ENCODE results near the gene AOPEP.

AOPEP gene

GRCh38 chr9:94881454-94881853 is 155.0 kb downstream of the AOPEP start:
- H3K36me3 ChIP-seq (ENCODE audit: control insufficient read depth, insufficient read depth, low read length), result no peaks in the 10 kb centered on the region
- no peak for DNase-seq (ENCODE audit: extremely low read depth, insufficient read length)
- H3K4me3 ChIP-seq (replicated peaks; ENCODE audit: low read depth, low read length), result no peak overlapping the region
- no peak for TF ChIP-seq CTCF (IDR thresholded peaks at IDR 0.05; ENCODE audit: insufficient read depth, low read length, poor library complexity, severe bottlenecking)
- no peaks in the 10 kb centered on the region for H3K27me3 ChIP-seq (replicated peaks; ENCODE audit: control insufficient read depth, insufficient read depth, low read length)

- DNase-seq (ENCODE audit: extremely low read depth, insufficient read length), result no peak
- H3K27me3 ChIP-seq (replicated peaks; ENCODE audit: control insufficient read depth, insufficient read depth, low read length), result no peaks in the 10 kb centered on the region
- no peak overlapping the region for H3K4me3 ChIP-seq (replicated peaks; ENCODE audit: low read depth, low read length)
- no peak for TF ChIP-seq CTCF (IDR thresholded peaks at IDR 0.05; ENCODE audit: insufficient read depth, low read length, poor library complexity, severe bottlenecking)
- no peaks in the 10 kb centered on the region for H3K36me3 ChIP-seq (ENCODE audit: control insufficient read depth, insufficient read depth, low read length)
Measured at GRCh38 chr9:94881940-94882339, 155.4 kb downstream of the AOPEP start.

GRCh38 chr9:94882966-94883641 is 156.6 kb downstream of the AOPEP start:
- Histone ChIP-seq H3K36me3 (ENCODE audit: control insufficient read depth, insufficient read depth, low read length) (no peaks in the 10 kb centered on the region), H3K27me3 (replicated peaks; ENCODE audit: control insufficient read depth, insufficient read depth, low read length) (no peaks in the 10 kb centered on the region), H3K4me3 (replicated peaks; ENCODE audit: low read depth, low read length) (no peak overlapping the region)
- TF ChIP-seq CTCF (IDR thresholded peaks at IDR 0.05; ENCODE audit: insufficient read depth, low read length, poor library complexity, severe bottlenecking), result no peak
- DNase-seq (ENCODE audit: extremely low read depth, insufficient read length), result no peak

- H3K27me3 ChIP-seq (replicated peaks; ENCODE audit: control insufficient read depth, insufficient read depth, low read length), result no peaks in the 10 kb centered on the region
- TF ChIP-seq CTCF (IDR thresholded peaks at IDR 0.05; ENCODE audit: insufficient read depth, low read length, poor library complexity, severe bottlenecking), result no peak
- DNase-seq (ENCODE audit: extremely low read depth, insufficient read length), result no peak
- no peaks in the 10 kb centered on the region for H3K36me3 ChIP-seq (ENCODE audit: control insufficient read depth, insufficient read depth, low read length)
- no peak overlapping the region for H3K4me3 ChIP-seq (replicated peaks; ENCODE audit: low read depth, low read length)
Measured at GRCh38 chr9:94885854-94886447, 159.5 kb downstream of the AOPEP start.

DNA sequence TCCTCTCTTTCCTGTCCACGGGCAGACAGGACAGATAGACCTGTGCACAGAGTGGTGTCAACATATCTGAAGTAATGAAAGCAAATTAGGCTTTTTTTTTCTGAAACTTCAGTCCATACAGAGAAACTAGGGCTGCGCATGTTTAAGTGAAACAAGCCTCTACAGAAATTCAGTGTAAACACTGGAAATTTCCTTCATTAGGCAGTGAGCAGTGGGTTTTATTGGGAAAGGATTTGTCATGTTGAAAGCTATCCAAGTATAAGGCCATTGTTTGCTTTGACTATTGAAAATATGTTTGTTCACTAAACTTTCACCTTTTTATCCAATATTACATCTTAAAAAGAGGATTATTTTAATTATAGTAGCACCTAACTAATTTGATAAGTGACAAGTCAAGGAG is 161.2 kb downstream of the AOPEP start:
- no peak for TF ChIP-seq CTCF (IDR thresholded peaks at IDR 0.05; ENCODE audit: insufficient read depth, low read length, poor library complexity, severe bottlenecking)
- no peaks in the 10 kb centered on the region for H3K36me3 ChIP-seq (ENCODE audit: control insufficient read depth, insufficient read depth, low read length)
- no peak for DNase-seq (ENCODE audit: extremely low read depth, insufficient read length)
- H3K27me3 ChIP-seq (replicated peaks; ENCODE audit: control insufficient read depth, insufficient read depth, low read length), result no peaks in the 10 kb centered on the region
- no peak overlapping the region for H3K4me3 ChIP-seq (replicated peaks; ENCODE audit: low read depth, low read length)

All from GM06990 (cell line).